ENCODE measurements around the gene IL1B. TPM values are rescaled to one million over a fixed set of nuclear protein-coding genes. Genes with fewer than 3 reads are reported as not detected.

Gene IL1B
- polyA plus RNA-seq, 1 donor from 2014 or later, result not detected

- Histone ChIP-seq H3K79me2 (replicated peaks; ENCODE audit: insufficient read depth, low read length) (no peaks in the 10 kb centered on the region), H2AFZ (ENCODE audit: low read depth, low read length) (no peak overlapping the region), H3K27ac (ENCODE audit: low read length) (no peak overlapping the region), H3K36me3 (ENCODE audit: insufficient read depth, low read length) (no peaks in the 10 kb centered on the region), H3K4me2 (ENCODE audit: low read length) (no peak overlapping the region), H3K9me3 (ENCODE audit: low read length) (no peaks in the 10 kb centered on the region), H4K20me1 (ENCODE audit: insufficient read depth) (no peaks in the 10 kb centered on the region), H3K9ac (ENCODE audit: low read length) (no peak overlapping the region), H3K9me2 (ENCODE audit: insufficient read depth, low read length) (no peaks in the 10 kb centered on the region), H3K27me3 (ENCODE audit: insufficient read depth, low read depth, low read length) (no peaks in the 10 kb centered on the region), H3F3A (ENCODE audit: insufficient read depth, low read length, poor library complexity, severe bottlenecking) (no peaks in the 10 kb centered on the region), H3K4me3 (ENCODE audit: low read length) (no peak overlapping the region)
- TF ChIP-seq SMC3 (conservative IDR thresholded peaks at IDR 0.05; ENCODE audit: poor library complexity), result no peak
- no peak for TF ChIP-seq CTCF (IDR thresholded peaks at IDR 0.05; ENCODE audit: poor library complexity, severe bottlenecking)
- no peak for TF ChIP-seq RAD21 (conservative IDR thresholded peaks at IDR 0.05)
- no peak for TF ChIP-seq MXI1 (conservative IDR thresholded peaks at IDR 0.05; ENCODE audit: poor library complexity, severe bottlenecking)
- no peak for TF ChIP-seq POLR2AphosphoS5 (IDR thresholded peaks at IDR 0.05)
- no peak for TF ChIP-seq EP300 (conservative IDR thresholded peaks at IDR 0.05; ENCODE audit: poor library complexity, severe bottlenecking)
- TF ChIP-seq TAF1 (IDR thresholded peaks at IDR 0.05; ENCODE audit: low read depth), result no peak
- no peak for TF ChIP-seq REST (IDR thresholded peaks at IDR 0.05; ENCODE audit: borderline replicate concordance)
- TF ChIP-seq EZH2 (IDR thresholded peaks at IDR 0.05; ENCODE audit: borderline replicate concordance, insufficient read depth, low read length, poor library complexity, severe bottlenecking), result no peak
Measured at GRCh38 chr2:112825706-112826105, 10.9 kb downstream of the IL1B start.

- H3K9me2 ChIP-seq (ENCODE audit: insufficient read depth, low read length), result no peaks in the 10 kb centered on the region
- H3F3A ChIP-seq (ENCODE audit: insufficient read depth, low read length, poor library complexity, severe bottlenecking), result no peaks in the 10 kb centered on the region
- no peak overlapping the region for H3K4me2 ChIP-seq (ENCODE audit: low read length)
- H3K27me3 ChIP-seq (ENCODE audit: insufficient read depth, low read depth, low read length), result no peaks in the 10 kb centered on the region
- TF ChIP-seq RAD21 (conservative IDR thresholded peaks at IDR 0.05), result no peak
- no peak for TF ChIP-seq POLR2AphosphoS5 (IDR thresholded peaks at IDR 0.05)
- TF ChIP-seq EP300 (conservative IDR thresholded peaks at IDR 0.05; ENCODE audit: poor library complexity, severe bottlenecking), result no peak
- TF ChIP-seq CTCF (IDR thresholded peaks at IDR 0.05; ENCODE audit: poor library complexity, severe bottlenecking), result no peak
- no peak for TF ChIP-seq TAF1 (IDR thresholded peaks at IDR 0.05; ENCODE audit: low read depth)
- TF ChIP-seq EZH2 (IDR thresholded peaks at IDR 0.05; ENCODE audit: borderline replicate concordance, insufficient read depth, low read length, poor library complexity, severe bottlenecking), result no peak
- no peak for TF ChIP-seq SMC3 (conservative IDR thresholded peaks at IDR 0.05; ENCODE audit: poor library complexity)
- no peak for TF ChIP-seq MXI1 (conservative IDR thresholded peaks at IDR 0.05; ENCODE audit: poor library complexity, severe bottlenecking)
- TF ChIP-seq REST (IDR thresholded peaks at IDR 0.05; ENCODE audit: borderline replicate concordance), result no peak
- H3K27ac ChIP-seq (ENCODE audit: low read length), result no peak overlapping the region
- H3K79me2 ChIP-seq (replicated peaks; ENCODE audit: insufficient read depth, low read length), result no peaks in the 10 kb centered on the region
- H3K9me3 ChIP-seq (ENCODE audit: low read length), result no peaks in the 10 kb centered on the region
- no peak overlapping the region for H3K9ac ChIP-seq (ENCODE audit: low read length)
- H3K4me3 ChIP-seq (ENCODE audit: low read length), result no peak overlapping the region
- H3K36me3 ChIP-seq (ENCODE audit: insufficient read depth, low read length), result no peaks in the 10 kb centered on the region
- no peak overlapping the region for H2AFZ ChIP-seq (ENCODE audit: low read depth, low read length)
- H4K20me1 ChIP-seq (ENCODE audit: insufficient read depth), result no peaks in the 10 kb centered on the region
Measured at GRCh38 chr2:112824694-112825085, 11.9 kb downstream of the IL1B start.
